GM18505 (cell line): Measurements from ENCODE around the gene DCTD.

Experiments used
- ATAC-seq: cut with Tn5 transposase; IDR thresholded peaks from one replicate; pipeline ENCODE4 v1.9.1; 2021; ENCODE audit not compliant: unreplicated experiment
- POLR2A ChIP-seq: IDR thresholded peaks from 4 replicates; pipeline ENCODE4 v1.6.1; 2011; ENCODE audit warnings: borderline replicate concordance; ENCODE audit not compliant: insufficient read depth, insufficient read length; ENCODE audit errors: extremely low read depth

Gene DCTD

DNA sequence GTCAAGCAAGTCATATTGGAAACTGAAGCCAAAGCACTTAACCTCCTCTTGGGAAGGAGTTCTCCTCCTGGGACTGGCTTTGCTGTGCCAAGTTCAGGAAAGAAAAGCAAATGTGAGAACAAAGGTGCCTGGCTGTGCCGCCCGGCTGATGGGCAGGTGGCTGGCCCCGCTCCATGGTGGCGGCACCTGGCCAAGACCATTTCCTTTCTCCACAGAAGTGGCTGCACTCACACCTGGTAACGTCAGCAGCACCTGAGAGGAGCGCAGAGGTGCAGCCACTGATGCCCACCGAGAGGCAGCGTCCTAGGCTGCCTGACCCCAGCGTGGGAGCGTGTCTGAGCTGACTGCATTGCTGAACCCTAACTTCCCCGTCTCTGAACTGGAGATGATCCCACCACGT lies 54.3 kb downstream of the DCTD start:
- no peak for TF ChIP-seq POLR2A
- no peak for ATAC-seq

DNA sequence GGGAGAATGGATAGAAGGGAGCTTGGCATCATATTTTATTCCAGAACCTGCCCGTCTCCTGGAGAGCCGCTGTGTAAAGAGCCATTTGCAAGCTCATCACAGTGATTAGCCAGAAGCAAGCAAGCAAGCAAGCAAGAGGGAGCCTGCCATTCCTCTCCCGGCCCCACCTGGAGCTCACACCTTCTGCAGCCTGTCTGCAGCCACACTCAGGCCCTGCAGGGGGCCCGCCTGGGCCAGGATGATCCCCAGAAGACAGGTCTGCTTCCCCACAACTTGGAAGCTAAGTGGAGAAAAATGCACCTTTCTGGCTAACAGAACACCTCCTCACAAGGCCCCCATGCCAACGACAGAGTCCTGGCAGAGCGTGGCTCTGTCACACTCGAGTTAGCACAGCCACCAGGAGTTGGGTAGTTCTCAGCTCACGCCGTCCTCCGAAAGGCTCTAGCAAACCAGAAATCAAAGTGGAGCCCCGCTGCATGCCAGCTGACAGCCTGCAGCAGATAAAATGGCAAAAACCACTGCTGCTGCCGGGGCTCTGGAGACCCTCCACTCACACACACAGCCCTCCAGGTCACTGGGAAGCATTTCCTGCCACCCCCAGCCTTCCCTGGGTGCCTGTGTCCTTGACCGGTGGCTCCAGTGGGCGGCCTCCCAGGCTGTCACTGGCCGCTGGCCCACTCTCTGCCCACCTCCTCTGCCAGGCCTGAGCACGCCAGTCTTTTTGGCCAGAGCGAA lies 54.9 kb downstream of the DCTD start:
- ATAC-seq: no peak
- no peak for TF ChIP-seq POLR2A

DNA sequence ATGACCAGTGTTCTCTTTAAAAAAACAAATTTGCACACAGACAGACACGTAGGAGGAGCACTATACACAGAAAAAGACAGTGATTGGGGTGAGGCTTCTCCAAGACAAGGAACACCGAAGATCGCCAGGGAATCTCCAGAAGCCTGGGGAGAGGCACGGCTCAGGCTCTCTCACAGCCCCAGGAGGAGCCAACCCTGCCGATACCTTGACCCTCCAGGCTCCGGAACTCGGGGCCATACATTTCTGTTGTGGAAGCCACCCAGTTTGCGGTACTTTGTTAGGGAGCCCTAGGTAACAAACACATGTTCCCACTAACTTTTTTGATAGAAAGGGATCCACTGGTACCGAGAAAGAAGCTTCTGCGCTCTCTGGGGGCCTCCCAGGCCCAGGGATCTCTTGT lies 55.8 kb downstream of the DCTD start:
- no peak for TF ChIP-seq POLR2A
- ATAC-seq: no peak

DNA sequence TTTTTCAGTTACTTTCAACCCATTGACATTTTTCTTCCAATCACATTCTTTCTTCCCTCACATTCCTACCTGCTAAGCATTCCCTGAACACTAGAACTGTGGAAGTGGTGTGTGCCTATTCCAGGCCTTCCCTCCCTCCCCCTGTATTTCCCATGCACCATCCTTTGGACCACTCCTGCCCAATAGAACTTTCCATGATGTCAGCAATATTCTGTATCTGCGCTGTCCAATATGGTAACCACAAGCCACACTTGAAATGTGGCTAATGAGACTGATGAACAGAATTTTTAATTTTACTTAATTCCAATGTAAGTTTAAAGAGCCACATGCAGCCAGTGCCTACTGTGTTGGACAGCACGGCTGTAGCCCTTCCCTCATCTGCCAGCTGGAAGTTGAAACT lies 57.5 kb downstream of the DCTD start:
- no peak for ATAC-seq
- TF ChIP-seq POLR2A: no peak

DNA sequence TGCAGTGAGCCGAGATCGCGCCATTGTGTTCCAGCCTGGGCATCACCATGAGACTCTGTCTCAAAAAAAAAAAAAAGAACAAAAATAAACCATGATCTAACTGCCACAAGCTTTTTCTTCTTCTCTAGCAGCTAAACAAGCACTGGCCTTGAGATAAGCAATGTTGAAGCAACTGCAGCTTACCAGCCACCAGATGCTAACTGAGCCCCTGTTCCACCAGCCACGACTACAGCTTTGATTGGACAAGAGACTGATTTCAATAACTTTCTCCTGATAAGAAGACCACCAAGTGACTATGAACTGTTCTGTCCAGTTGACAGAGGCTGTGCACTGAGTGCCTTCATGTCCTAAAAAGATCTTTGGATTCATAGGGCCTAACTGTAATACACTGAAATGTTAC lies 58.5 kb downstream of the DCTD start:
- no peak for ATAC-seq
- TF ChIP-seq POLR2A: no peak

DNA sequence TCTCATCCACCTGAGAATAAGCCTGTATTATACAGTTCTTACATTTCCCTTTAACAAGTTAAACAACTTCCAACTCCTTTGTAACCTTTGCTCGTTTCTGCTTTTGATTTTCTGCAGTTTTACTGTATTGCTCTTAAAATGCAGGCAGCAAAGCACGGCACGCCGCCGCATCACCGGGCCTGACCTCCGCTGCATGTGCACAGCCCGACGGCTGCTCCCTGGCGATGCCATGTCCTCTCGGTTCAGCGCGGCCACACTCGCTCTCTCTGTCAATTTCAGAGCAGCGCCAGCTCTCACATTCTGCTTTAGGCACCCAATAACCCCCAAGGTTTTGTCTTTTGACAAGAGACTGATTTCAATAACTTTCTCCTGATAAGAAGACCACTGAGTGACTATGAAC lies 60.3 kb downstream of the DCTD start:
- ATAC-seq: no peak
- no peak for TF ChIP-seq POLR2A

DNA sequence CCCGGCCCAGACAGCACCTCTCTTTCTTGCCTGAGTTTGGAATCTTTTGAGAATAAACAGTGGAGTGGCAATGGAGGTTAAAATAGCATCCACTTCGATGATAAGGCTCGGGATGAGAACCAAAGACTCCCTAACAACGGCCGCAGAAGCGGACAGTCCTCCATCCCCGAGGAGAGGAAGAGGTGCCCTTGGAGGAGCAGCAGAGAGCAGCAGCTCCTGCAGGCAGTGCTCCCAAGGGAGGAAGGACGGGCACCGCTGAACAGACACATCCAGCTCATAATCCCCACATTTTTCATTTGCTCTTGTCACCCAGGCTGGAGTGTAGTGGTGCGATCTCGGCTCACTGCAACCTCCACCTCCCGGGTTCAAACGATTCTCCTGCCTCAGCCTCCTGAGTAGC lies 61.3 kb downstream of the DCTD start:
- no peak for ATAC-seq
- TF ChIP-seq POLR2A: no peak

DNA sequence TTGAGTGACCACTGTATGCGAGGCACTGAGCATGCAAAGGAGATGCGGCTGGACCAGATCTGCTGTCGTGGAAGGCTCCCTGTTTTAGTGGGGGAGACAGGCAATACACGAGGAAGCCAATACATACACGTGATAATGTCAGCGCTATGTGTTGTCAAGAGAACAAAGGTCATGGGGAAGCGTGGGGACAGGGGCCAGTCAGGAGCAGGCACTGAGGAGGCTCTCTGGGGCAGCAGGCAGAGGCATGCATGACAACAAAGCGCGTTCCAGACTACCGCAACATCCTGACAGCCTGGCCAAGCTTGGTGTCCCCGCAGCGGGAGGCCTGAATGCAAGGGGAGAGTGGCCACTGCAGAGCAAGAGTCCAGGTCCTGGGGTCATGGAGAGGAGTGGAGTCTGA lies 61.9 kb downstream of the DCTD start:
- TF ChIP-seq POLR2A: no peak
- no peak for ATAC-seq

DNA sequence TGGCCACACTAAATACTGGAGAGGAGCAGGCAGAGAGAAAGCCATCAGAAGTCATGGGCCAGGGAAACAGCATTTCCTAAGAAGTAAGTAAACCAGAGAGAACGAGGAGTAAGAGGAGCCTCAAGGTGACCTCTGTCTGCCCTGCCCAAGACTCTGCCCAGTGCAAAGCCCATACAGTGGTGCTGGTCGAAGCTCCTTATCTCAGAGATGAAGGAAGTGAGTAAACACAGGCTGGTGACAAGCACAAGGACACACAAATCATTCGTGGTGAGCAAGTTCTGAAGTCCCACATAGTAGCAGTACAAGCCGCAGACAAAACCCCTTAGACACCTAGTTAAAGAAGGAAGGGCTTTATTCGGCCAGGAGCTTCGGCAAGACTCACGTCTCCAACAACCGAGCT lies 62.7 kb downstream of the DCTD start:
- ATAC-seq: no peak
- TF ChIP-seq POLR2A: no peak

DNA sequence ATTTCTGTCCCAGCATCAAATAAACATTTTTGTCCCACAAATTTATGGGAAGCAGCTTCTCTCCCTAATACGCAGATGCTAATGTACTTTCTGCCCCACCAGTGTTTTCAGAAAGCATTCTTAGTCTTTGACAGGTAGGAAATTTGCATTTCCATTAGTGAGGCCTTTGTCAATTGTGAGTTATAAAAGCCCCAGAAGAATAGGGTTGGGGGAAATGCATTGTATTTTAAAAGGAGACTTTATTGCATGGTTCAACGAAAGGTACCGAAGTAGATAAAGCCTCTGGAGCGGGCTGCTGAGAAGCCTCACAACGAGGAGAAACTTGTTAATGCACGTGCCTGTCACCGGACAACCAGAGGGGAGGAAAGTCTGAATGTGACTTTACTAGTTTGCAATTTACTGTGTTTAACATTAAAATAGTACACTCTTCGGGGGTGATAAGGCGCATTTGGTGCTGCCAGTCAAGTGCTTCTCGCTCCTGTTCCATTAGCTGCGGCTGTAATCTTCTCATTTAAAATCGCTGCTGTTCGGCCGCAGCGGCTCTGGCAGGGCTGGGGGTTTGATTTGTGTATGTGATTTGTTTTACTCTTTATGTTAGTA lies 63.4 kb downstream of the DCTD start:
- TF ChIP-seq POLR2A: no peak
- no peak for ATAC-seq

DNA sequence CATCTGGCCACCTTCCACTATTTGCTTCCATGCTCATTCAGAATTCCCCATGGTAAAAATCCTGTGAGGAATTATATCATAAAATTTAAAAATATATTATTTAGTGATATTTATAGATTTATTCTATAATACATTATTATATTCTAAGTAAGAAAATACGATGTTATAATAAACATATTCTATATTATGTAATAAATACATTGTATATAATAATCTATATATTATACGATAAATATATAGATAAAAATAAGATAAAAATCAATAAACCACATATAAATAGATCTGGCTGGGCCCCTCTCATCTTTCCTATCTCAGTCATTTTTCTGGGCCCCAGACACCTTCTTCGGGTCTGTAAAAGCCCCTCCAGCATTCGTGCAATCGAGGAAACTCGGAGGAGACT lies 68.5 kb downstream of the DCTD start:
- ATAC-seq: no peak
- TF ChIP-seq POLR2A: no peak

DNA sequence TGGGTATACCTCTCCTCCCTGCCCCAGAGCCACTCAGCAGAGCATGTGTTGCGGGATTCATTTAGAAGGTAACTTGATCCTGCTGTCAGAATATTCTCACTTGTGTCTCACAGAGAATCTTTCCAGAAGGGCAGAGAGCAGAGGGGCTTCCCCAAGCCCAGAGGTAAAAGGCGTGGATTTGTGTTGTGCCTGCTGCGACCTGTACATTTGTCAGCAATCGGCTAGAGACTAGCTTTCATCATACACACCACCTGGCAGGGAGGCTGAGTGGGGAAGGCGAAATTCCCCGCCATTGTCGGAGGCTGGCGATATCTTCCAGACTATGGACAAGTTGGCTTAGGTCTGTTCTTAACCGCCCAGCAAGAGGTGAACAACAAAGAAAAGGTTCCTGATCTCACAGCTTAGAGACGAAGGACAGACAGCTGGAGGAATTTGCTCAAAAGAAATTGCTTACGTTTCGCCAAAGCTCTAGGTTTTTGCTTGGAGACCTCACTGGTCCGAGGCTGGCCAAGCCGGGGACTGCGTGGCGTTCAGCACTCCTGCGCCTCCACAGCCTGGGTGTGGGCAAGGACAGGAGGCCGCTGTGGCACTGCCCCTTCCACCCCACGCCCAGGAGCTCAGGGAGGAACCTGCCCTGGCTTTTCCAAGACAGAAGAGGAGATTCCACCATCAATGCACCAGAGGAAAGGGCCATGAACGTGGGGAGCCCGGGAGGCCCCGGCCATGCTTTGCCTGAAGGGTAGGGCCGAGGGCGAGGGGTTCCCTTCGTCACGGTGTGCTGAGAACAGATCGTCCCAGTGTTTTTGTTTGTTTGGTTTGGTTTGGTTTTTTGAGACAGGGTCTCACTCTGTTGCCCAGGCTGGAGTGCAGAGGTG lies 69.4 kb downstream of the DCTD start:
- TF ChIP-seq POLR2A: no peak
- ATAC-seq: no peak

DNA sequence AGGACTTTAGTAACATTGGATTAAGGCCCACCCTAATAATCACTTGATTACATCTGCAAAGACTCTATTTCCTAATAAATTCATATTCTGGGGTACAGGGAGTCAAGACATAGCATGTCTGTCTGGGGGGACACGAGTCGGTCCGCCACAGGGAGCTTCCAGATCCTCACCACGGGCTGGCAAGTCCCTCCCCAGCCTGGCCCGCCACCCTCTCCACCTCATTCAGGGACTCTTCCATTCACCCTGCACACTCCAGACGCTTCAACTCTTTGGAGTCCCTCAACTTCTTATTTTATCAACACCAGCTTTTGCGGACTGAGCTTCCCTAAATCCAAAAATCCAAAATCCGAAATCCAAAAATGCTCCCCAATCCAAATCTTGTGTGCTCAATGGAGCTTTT lies 71.2 kb downstream of the DCTD start:
- TF ChIP-seq POLR2A: no peak
- no peak for ATAC-seq

DNA sequence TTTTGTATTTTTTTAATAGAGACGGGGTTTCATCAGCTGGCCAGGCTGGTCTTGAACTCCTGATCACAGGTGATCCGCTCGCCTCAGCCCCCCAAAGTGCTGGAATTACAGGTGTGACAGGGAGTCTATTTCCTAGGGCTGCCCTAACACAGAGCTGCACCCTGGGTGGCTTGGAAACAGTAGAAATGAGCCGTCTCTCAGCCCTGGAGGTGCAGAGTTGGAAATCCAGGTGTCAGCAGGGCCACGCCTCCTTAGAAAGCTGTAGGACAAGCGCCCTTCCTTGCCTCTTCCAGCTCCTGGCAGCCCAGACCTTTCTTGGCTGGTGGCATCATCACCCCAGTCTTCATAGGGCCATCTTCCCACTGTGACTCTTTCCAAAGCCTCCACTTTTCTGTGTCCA lies 71.6 kb downstream of the DCTD start:
- ATAC-seq: no peak
- no peak for TF ChIP-seq POLR2A
